Caco-2 (cell line): ENCODE measurements around the gene AEN. TPM values are rescaled to one million over a fixed set of nuclear protein-coding genes. Genes with fewer than 3 reads are reported as not detected.

Experiments
- BruUV-seq: library from RNA; stranded (reverse); fragments of 400-500 nt; replicated peaks from 2 replicates; lab custom pipeline; 2021; lab: Mats Ljungman, UMichigan
- CTCF ChIA-PET: fragments of 300-600 bp; sonication (Branson Sonifier 250); formaldehyde crosslinking; loops from one replicate; lab custom pipeline; 2022; ENCODE audit warnings: antibody characterized with exemption; lab: Charles Lee
- POLR2A ChIA-PET: fragments of 300-600 bp; sonication (Branson Sonifier 250); formaldehyde crosslinking; loops from one replicate; lab custom pipeline; 2022; ENCODE audit warnings: antibody characterized with exemption; lab: Charles Lee
- DNase-seq, 2 experiments: peaks; one replicate each; pipeline versions ENCODE4 v3.0.0 to v3.0.0-alpha.2; 2020 to 2022
- H3K27me3 ChIP-seq: replicated peaks from 2 replicates; pipeline ENCODE4 v1.6.0; 2011; ENCODE audit warnings: low read length; ENCODE audit not compliant: control insufficient read depth, insufficient read depth
- H3K36me3 ChIP-seq: 2 replicates; pipeline ENCODE4 v1.5.1; 2011; ENCODE audit warnings: low read length; ENCODE audit not compliant: control insufficient read depth, insufficient read depth
- H3K4me1 ChIP-seq: fragments of 250-450 bp; sonication (Bioruptor Pico); 2 replicates; pipeline ENCODE4 v1.5.1; 2020; ENCODE audit warnings: mild to moderate bottlenecking
- H3K4me3 ChIP-seq: 2 replicates; pipeline ENCODE4 v1.5.1; 2011; ENCODE audit warnings: low read depth, mild to moderate bottlenecking, control low read depth, low read length
- H3K9me3 ChIP-seq: fragments of 250-450 bp; sonication (Bioruptor Pico); 2 replicates; pipeline ENCODE4 v1.5.1; 2020; ENCODE audit warnings: mild to moderate bottlenecking, moderate library complexity
- H3K27ac Mint-ChIP-seq: one replicate; pipeline ENCODE4 v1.8.0; 2022; ENCODE audit warnings: mixed read lengths; ENCODE audit not compliant: unreplicated experiment
- H3K27me3 Mint-ChIP-seq: one replicate; pipeline ENCODE4 v1.8.0; 2022; ENCODE audit warnings: mixed read lengths; ENCODE audit not compliant: insufficient read depth, unreplicated experiment
- H3K36me3 Mint-ChIP-seq: one replicate; pipeline ENCODE4 v1.8.0; 2022; ENCODE audit warnings: mild to moderate bottlenecking, mixed read lengths; ENCODE audit not compliant: insufficient read depth, unreplicated experiment
- H3K4me1 Mint-ChIP-seq: one replicate; pipeline ENCODE4 v1.8.0; 2022; ENCODE audit warnings: low read depth, mixed read lengths; ENCODE audit not compliant: unreplicated experiment
- H3K4me3 Mint-ChIP-seq: one replicate; pipeline ENCODE4 v1.8.0; 2022; ENCODE audit warnings: mild to moderate bottlenecking, moderate library complexity, mixed read lengths; ENCODE audit not compliant: unreplicated experiment
- H3K9me3 Mint-ChIP-seq: one replicate; pipeline ENCODE4 v1.8.0; 2022; ENCODE audit warnings: mixed read lengths; ENCODE audit not compliant: unreplicated experiment
- intact Hi-C: fragments of 100-400 bp; cut with micrococcal nuclease; formaldehyde crosslinking; loops from one replicate; pipeline ENCODE4 v1.10.0; 2022; ENCODE audit not compliant: unreplicated experiment
- total RNA-seq: library from RNA; stranded (reverse); gene quantifications from 2 replicates; pipeline ENCODE4 v1.2.3, GENCODE V29; 2022
- TF ChIP-seq, protein P1 (sequence below), 2 experiments: fragments of 200-600 bp in 1 of 2; IDR thresholded peaks; 1 replicate in 1 of 2; 2 replicates in 1 of 2; pipeline versions ENCODE4 v1.5.1 to v1.8.0; 2011 to 2022; ENCODE audit warnings: antibody characterized with exemption in 1 of 2, control low read depth in 1 of 2, inconsistent platforms in 1 of 2, low read depth in 1 of 2, low read length in 1 of 2, mild to moderate bottlenecking in 1 of 2, moderate library complexity in 1 of 2; ENCODE audit not compliant: insufficient read depth in 1 of 2, severe bottlenecking in 1 of 2, unreplicated experiment in 1 of 2

The AEN gene
- total RNA-seq, 1 experiment from 2014 or later = 33.2 TPM

GRCh38 chr15:88613074-88613944 is 7.8 kb upstream of the AEN start:
- H3K4me3 ChIP-seq = no peak overlapping the region
- Mint-ChIP-seq H3K36me3 (no peaks in the 10 kb centered on the region), H3K27me3 (peaks cover 5% of the 10 kb centered on the region), H3K27ac (no peak overlapping the region), H3K4me1 (no peaks in the 10 kb centered on the region), H3K9me3 (no peaks in the 10 kb centered on the region), H3K4me3 (no peak overlapping the region)
- CTCF ChIA-PET = interaction anchor here (0.6 to 1.1 kb wide), 2 partner anchors 28 to 146 kb away, joined by 3 to 4 read pairs; partner anchors contain the start of genes MRPL46 and MRPS11
- H3K9me3 ChIP-seq = no peaks in the 10 kb centered on the region
- TF ChIP-seq, protein P1, sequence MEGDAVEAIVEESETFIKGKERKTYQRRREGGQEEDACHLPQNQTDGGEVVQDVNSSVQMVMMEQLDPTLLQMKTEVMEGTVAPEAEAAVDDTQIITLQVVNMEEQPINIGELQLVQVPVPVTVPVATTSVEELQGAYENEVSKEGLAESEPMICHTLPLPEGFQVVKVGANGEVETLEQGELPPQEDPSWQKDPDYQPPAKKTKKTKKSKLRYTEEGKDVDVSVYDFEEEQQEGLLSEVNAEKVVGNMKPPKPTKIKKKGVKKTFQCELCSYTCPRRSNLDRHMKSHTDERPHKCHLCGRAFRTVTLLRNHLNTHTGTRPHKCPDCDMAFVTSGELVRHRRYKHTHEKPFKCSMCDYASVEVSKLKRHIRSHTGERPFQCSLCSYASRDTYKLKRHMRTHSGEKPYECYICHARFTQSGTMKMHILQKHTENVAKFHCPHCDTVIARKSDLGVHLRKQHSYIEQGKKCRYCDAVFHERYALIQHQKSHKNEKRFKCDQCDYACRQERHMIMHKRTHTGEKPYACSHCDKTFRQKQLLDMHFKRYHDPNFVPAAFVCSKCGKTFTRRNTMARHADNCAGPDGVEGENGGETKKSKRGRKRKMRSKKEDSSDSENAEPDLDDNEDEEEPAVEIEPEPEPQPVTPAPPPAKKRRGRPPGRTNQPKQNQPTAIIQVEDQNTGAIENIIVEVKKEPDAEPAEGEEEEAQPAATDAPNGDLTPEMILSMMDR (IDR thresholded peaks at IDR 0.05; ENCODE audit: insufficient read depth in 1 of 2, low read depth in 1 of 2, low read length in 1 of 2, severe bottlenecking in 1 of 2, unreplicated experiment in 1 of 2) = no peak
- no peaks in the 10 kb centered on the region for H3K36me3 ChIP-seq
- POLR2A ChIA-PET = no interaction called here
- no TSS peak for BruUV-seq
- intact Hi-C loops = no loop called here
- no peaks in the 10 kb centered on the region for H3K27me3 ChIP-seq
- peaks cover 13% of the 10 kb centered on the region for H3K4me1 ChIP-seq
- DNase-seq = no peak

DNA sequence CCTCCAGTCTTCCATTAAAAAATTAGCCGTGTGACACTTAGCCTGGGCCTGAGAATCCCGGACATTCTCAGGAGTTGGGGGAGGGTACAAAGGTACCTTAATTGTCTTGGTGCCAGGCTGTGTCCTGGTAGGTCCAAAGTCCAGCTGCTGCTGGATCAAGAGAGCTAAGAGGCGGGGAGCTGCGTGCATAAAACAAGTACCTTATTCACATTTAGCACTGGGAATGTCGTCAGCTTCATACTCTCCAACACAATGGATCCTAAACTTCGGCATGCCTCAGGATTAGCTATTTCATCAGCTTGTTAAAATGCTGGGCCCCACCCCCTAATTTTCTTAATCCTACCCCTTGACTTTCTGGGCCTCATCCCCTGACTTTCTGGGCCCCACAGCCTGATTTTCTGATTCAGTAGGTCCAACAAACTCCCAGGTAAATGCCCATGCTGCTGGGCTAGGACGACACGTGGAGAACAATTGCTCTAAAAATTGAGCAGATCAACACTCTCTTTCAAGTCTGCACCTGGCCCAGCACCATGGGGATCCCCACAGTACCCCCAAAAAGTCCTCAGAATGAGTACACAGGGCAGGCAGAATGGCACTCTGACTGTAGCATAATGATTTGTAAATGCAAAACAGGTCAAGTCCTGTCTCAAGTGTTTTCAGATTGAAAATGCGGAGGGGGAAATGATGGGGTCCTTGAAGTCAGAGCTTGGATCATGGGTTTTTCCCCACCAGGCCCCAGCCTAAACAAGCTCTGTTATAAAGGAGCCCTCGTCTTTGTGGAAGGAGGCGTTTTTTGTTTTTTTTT is 5.6 kb upstream of the AEN start:
- Histone ChIP-seq H3K36me3 (no peaks in the 10 kb centered on the region), H3K4me1 (peaks cover 13% of the 10 kb centered on the region), H3K4me3 (no peak overlapping the region), H3K9me3 (no peaks in the 10 kb centered on the region), H3K27me3 (no peaks in the 10 kb centered on the region)
- ChIA-PET POLR2A (interaction anchor here (1.0 kb wide), 1 partner anchor 156 kb away, joined by 3 read pairs; no protein-coding TSS in a partner anchor), CTCF (interaction anchor here (0.7 to 2.0 kb wide), 2 partner anchors 23 to 113 kb away, joined by 4 to 6 read pairs; partner anchors contain the start of gene ISG20)
- DNase-seq = no peak
- H3K27me3 Mint-ChIP-seq = no peaks in the 10 kb centered on the region
- no peaks in the 10 kb centered on the region for H3K9me3 Mint-ChIP-seq
- intact Hi-C loops = no loop called here
- H3K4me3 Mint-ChIP-seq = no peak overlapping the region
- no TSS peak for BruUV-seq
- TF ChIP-seq, protein P1 (IDR thresholded peaks at IDR 0.05; ENCODE audit: insufficient read depth in 1 of 2, low read depth in 1 of 2, low read length in 1 of 2, severe bottlenecking in 1 of 2, unreplicated experiment in 1 of 2) = no peak
- H3K4me1 Mint-ChIP-seq = no peaks in the 10 kb centered on the region
- H3K36me3 Mint-ChIP-seq = no peaks in the 10 kb centered on the region
- H3K27ac Mint-ChIP-seq = no peak overlapping the region

- intact Hi-C loops = no loop called here
- H3K9me3 ChIP-seq = no peaks in the 10 kb centered on the region
- no TSS peak for BruUV-seq
- H3K27me3 Mint-ChIP-seq = no peaks in the 10 kb centered on the region
- no peaks in the 10 kb centered on the region for H3K4me1 Mint-ChIP-seq
- no peak overlapping the region for H3K4me3 Mint-ChIP-seq
- H3K9me3 Mint-ChIP-seq = no peaks in the 10 kb centered on the region
- H3K36me3 ChIP-seq = no peaks in the 10 kb centered on the region
- H3K36me3 Mint-ChIP-seq = peaks cover 5% of the 10 kb centered on the region
- H3K4me3 ChIP-seq = no peak overlapping the region
- CTCF ChIA-PET = interaction anchor here (0.7 kb wide), 1 partner anchor 114 kb away, joined by 4 read pairs; no protein-coding TSS in a partner anchor
- no peak overlapping the region for H3K27ac Mint-ChIP-seq
- no peak for DNase-seq
- no peaks in the 10 kb centered on the region for H3K27me3 ChIP-seq
- TF ChIP-seq, protein P1 (IDR thresholded peaks at IDR 0.05; ENCODE audit: insufficient read depth in 1 of 2, low read depth in 1 of 2, low read length in 1 of 2, severe bottlenecking in 1 of 2, unreplicated experiment in 1 of 2) = no peak
- peaks cover 13% of the 10 kb centered on the region for H3K4me1 ChIP-seq
- POLR2A ChIA-PET = interaction anchor here (1.0 kb wide), 1 partner anchor 157 kb away, joined by 3 read pairs; no protein-coding TSS in a partner anchor
These were observed 4.9 kb upstream of the AEN start for GRCh38 chr15:88616240-88616639.
